ENCODE measurements around the gene RASGRP2. TPM values are rescaled to one million over a fixed set of nuclear protein-coding genes. Genes with fewer than 3 reads are reported as not detected.

Gene RASGRP2
- total and polyA plus RNA-seq, 2 experiments from 2014 or later = 30.1 to 50.4 TPM

- H4K20me1 ChIP-seq (replicated peaks; ENCODE audit: insufficient read depth) = no peaks in the 10 kb centered on the region; the same call in 1 of the 2 replicates
- Mint-ChIP-seq H3K9me3 (peaks cover 3% of the 10 kb centered on the region; the same call in 2 of the 3 replicates), H3K4me3 (no peak overlapping the region; the same call in 2 of the 3 replicates), H3K27ac (no peak overlapping the region), H3K27me3 (ENCODE audit: insufficient read depth, low read depth, poor library complexity) (peaks cover 9% of the 10 kb centered on the region), H3K36me3 (ENCODE audit: low read depth) (0 out of 3 replicates have a peak, but pooled peaks cover 2% of the 10 kb centered on the region), H3K4me1 (peaks cover 16% of the 10 kb centered on the region)
- peaks cover 7% of the 10 kb centered on the region; the same call in 1 of the 2 replicates for H3F3A ChIP-seq (replicated peaks; ENCODE audit: low read depth)
- no peak for DNase-seq (ENCODE audit: low spot score)
- no peak overlapping the region for H3K4me3 ChIP-seq
- H3K4me1 ChIP-seq (ENCODE audit: insufficient read depth) = peaks cover 5% of the 10 kb centered on the region
- ATAC-seq = no peak
- no peak overlapping the region for H3K4me2 ChIP-seq
- no peaks in the 10 kb centered on the region for H3K9me2 ChIP-seq (ENCODE audit: insufficient read depth)
- no peak for TF ChIP-seq ETS1 (IDR thresholded peaks at IDR 0.05)
- H3K27ac ChIP-seq (ENCODE audit: low read depth) = no peak overlapping the region
- H3K36me3 ChIP-seq (ENCODE audit: insufficient read depth) = no peaks in the 10 kb centered on the region
- no peaks in the 10 kb centered on the region; the same call in 1 of the 2 replicates for H3K79me2 ChIP-seq (replicated peaks; ENCODE audit: insufficient read depth)
- H3K27me3 ChIP-seq (ENCODE audit: insufficient read depth) = no peaks in the 10 kb centered on the region
- H2AFZ ChIP-seq = no peak overlapping the region
Observed at GRCh38 chr11:64705501-64705900, 38.4 kb downstream of the RASGRP2 start.

- H4K20me1 ChIP-seq (replicated peaks; ENCODE audit: insufficient read depth) = no peaks in the 10 kb centered on the region; the same call in 1 of the 2 replicates
- Mint-ChIP-seq H3K27me3 (ENCODE audit: insufficient read depth, low read depth, poor library complexity) (peaks cover 6% of the 10 kb centered on the region), H3K36me3 (ENCODE audit: low read depth) (0 out of 3 replicates have a peak, but pooled peaks cover 2% of the 10 kb centered on the region), H3K4me3 (no peak overlapping the region), H3K4me1 (peaks cover 9% of the 10 kb centered on the region), H3K9me3 (peaks cover 3% of the 10 kb centered on the region; the same call in 2 of the 3 replicates), H3K27ac (no peak overlapping the region)
- DNase-seq (ENCODE audit: low spot score) = no peak
- no peak overlapping the region for H2AFZ ChIP-seq
- H3K4me3 ChIP-seq = no peak overlapping the region
- no peak overlapping the region for H3K4me2 ChIP-seq
- H3K27me3 ChIP-seq (ENCODE audit: insufficient read depth) = no peaks in the 10 kb centered on the region
- no peaks in the 10 kb centered on the region for H3K9me2 ChIP-seq (ENCODE audit: insufficient read depth)
- no peaks in the 10 kb centered on the region for H3K79me2 ChIP-seq (replicated peaks; ENCODE audit: insufficient read depth)
- no peak overlapping the region for H3K27ac ChIP-seq (ENCODE audit: low read depth)
- 0 out of 2 replicates have a peak, but pooled peaks cover 2% of the 10 kb centered on the region for H3F3A ChIP-seq (replicated peaks; ENCODE audit: low read depth)
- H3K4me1 ChIP-seq (ENCODE audit: insufficient read depth) = no peaks in the 10 kb centered on the region
- ATAC-seq = no peak
- H3K36me3 ChIP-seq (ENCODE audit: insufficient read depth) = no peaks in the 10 kb centered on the region
- no peak for TF ChIP-seq ZNF114 (CRISPR knock-in tag; IDR thresholded peaks at IDR 0.05)
- TF ChIP-seq EZH2 (IDR thresholded peaks at IDR 0.05; ENCODE audit: low read depth, unreplicated experiment) = no peak
- TF ChIP-seq NANOG (IDR thresholded peaks at IDR 0.05; ENCODE audit: borderline replicate concordance) = no peak
- TF ChIP-seq POLR2AphosphoS5 (IDR thresholded peaks at IDR 0.05; ENCODE audit: low read depth) = no peak
- no peak for TF ChIP-seq CREB1 (CRISPR knock-in tag; IDR thresholded peaks at IDR 0.05; ENCODE audit: low read depth)
- no peak for TF ChIP-seq EZH2phosphoT487 (IDR thresholded peaks at IDR 0.05; ENCODE audit: unreplicated experiment)
- no peak for TF ChIP-seq STAT1 (IDR thresholded peaks at IDR 0.05; ENCODE audit: unreplicated experiment)
- TF ChIP-seq JUNB (IDR thresholded peaks at IDR 0.05; ENCODE audit: unreplicated experiment) = no peak
- TF ChIP-seq ETS1 (IDR thresholded peaks at IDR 0.05) = no peak
- TF ChIP-seq ZNF331 (CRISPR knock-in tag; IDR thresholded peaks at IDR 0.05; ENCODE audit: low read depth) = no peak
- TF ChIP-seq ZNF462 (CRISPR knock-in tag; IDR thresholded peaks at IDR 0.05) = no peak
- no peak for TF ChIP-seq CTCF (conservative IDR thresholded peaks at IDR 0.05; ENCODE audit: low read depth in 2 of 2)
Observed at GRCh38 chr11:64703048-64703447, 40.9 kb downstream of the RASGRP2 start.

All from GM23338 (cell line).